ENCODE data around the gene ACSBG1.
A peak's percentile ranks its signal among the peaks of the same experiment; 100 is the strongest.

Gene ACSBG1

GRCh38 chr15:78212546-78213424, 21.6 kb downstream of the ACSBG1 start:
- Histone ChIP-seq H3K9ac (ENCODE audit: low read depth, low read length, poor library complexity) (peak overlapping the region; percentile 50), H2AFZ (ENCODE audit: low read length) (no peak overlapping the region), H3K4me1 (ENCODE audit: control insufficient read depth in 2 of 2, insufficient read depth in 1 of 2, low read depth in 1 of 2, low read length in 2 of 2) (peaks cover 0 to 6% of the 10 kb centered on the region in 2 donors), H3K27ac (replicated peaks; ENCODE audit: low read length) (no peak overlapping the region), H3K4me3 (ENCODE audit: low read length in 2 of 2) (no peak overlapping the region), H3K4ac (ENCODE audit: low read length) (no peak overlapping the region), H3K4me2 (ENCODE audit: insufficient read depth, low read length, poor library complexity, severe bottlenecking) (no peak overlapping the region), H4K8ac (ENCODE audit: low read depth, low read length) (no peak overlapping the region), H3K14ac (ENCODE audit: low read length) (no peak overlapping the region), H3K23ac (ENCODE audit: low read depth, low read length, poor library complexity) (no peak overlapping the region), H2BK15ac (ENCODE audit: low read length) (no peak overlapping the region), H2AK5ac (ENCODE audit: low read depth, low read length) (no peak overlapping the region), H4K91ac (ENCODE audit: low read depth, low read length, poor library complexity) (no peak overlapping the region), H3K36me3 (replicated peaks in 1 of 2; ENCODE audit: control insufficient read depth in 2 of 2, insufficient read depth in 2 of 2, low read length in 2 of 2) (no peaks in the 10 kb centered on the region), H3K18ac (ENCODE audit: low read length) (peak overlapping the region; percentile 59), H3K27me3 (ENCODE audit: control insufficient read depth in 3 of 3, insufficient read depth in 3 of 3, low read depth in 1 of 3, low read length in 3 of 3) (peaks cover 0 to 10% (median 0%) of the 10 kb centered on the region in 3 experiments), H3K79me1 (ENCODE audit: low read depth, low read length) (no peaks in the 10 kb centered on the region), H2BK120ac (ENCODE audit: low read depth, low read length) (no peak overlapping the region), H3K9me3 (replicated peaks in 1 of 2; ENCODE audit: control insufficient read depth in 2 of 2, insufficient read depth in 1 of 2, low read depth in 1 of 2, low read length in 2 of 2) (no peaks in the 10 kb centered on the region), H2BK12ac (ENCODE audit: low read length) (peak overlapping the region; percentile 96), H2BK5ac (ENCODE audit: low read length) (no peak overlapping the region)
- no CpG with 5 or more reads among the region's 17 CpGs for WGBS, 2 donors (ENCODE audit: extremely low coverage in 2 of 2, insufficient read length in 2 of 2, insufficient replicate concordance in 1 of 2)
- no peak for DNase-seq (ENCODE audit: low spot score)

- H2BK5ac ChIP-seq (ENCODE audit: low read length): no peak overlapping the region
- no peak overlapping the region for H2AFZ ChIP-seq (ENCODE audit: low read length)
- no peak overlapping the region for H4K8ac ChIP-seq (ENCODE audit: low read depth, low read length)
- no peak overlapping the region for H2BK12ac ChIP-seq (ENCODE audit: low read length)
- H3K4me2 ChIP-seq (ENCODE audit: insufficient read depth, low read length, poor library complexity, severe bottlenecking): no peak overlapping the region
- H3K9me3 ChIP-seq (replicated peaks in 1 of 2; ENCODE audit: control insufficient read depth in 2 of 2, insufficient read depth in 1 of 2, low read depth in 1 of 2, low read length in 2 of 2): no peaks in the 10 kb centered on the region
- H3K79me1 ChIP-seq (ENCODE audit: low read depth, low read length): no peaks in the 10 kb centered on the region
- H3K4ac ChIP-seq (ENCODE audit: low read length): no peak overlapping the region
- no peak overlapping the region for H2BK120ac ChIP-seq (ENCODE audit: low read depth, low read length)
- no peak overlapping the region for H3K4me3 ChIP-seq (ENCODE audit: low read length in 2 of 2)
- H3K9ac ChIP-seq (ENCODE audit: low read depth, low read length, poor library complexity): no peak overlapping the region
- no CpG with 5 or more reads among the region's 10 CpGs for WGBS, 2 donors (ENCODE audit: extremely low coverage in 2 of 2, insufficient read length in 2 of 2, insufficient replicate concordance in 1 of 2)
- no peak overlapping the region for H3K14ac ChIP-seq (ENCODE audit: low read length)
- no peak for DNase-seq (ENCODE audit: low spot score)
- H3K27me3 ChIP-seq (ENCODE audit: control insufficient read depth in 3 of 3, insufficient read depth in 3 of 3, low read depth in 1 of 3, low read length in 3 of 3): peaks cover 0 to 10% (median 0%) of the 10 kb centered on the region in 3 experiments
- H2AK5ac ChIP-seq (ENCODE audit: low read depth, low read length): no peak overlapping the region
- H3K4me1 ChIP-seq (ENCODE audit: control insufficient read depth in 2 of 2, insufficient read depth in 1 of 2, low read depth in 1 of 2, low read length in 2 of 2): peaks cover 0 to 6% of the 10 kb centered on the region in 2 donors
- H2BK15ac ChIP-seq (ENCODE audit: low read length): no peak overlapping the region
- H3K18ac ChIP-seq (ENCODE audit: low read length): no peak overlapping the region
- no peak overlapping the region for H3K23ac ChIP-seq (ENCODE audit: low read depth, low read length, poor library complexity)
- H3K36me3 ChIP-seq (replicated peaks in 1 of 2; ENCODE audit: control insufficient read depth in 2 of 2, insufficient read depth in 2 of 2, low read length in 2 of 2): no peaks in the 10 kb centered on the region
- no peak overlapping the region for H4K91ac ChIP-seq (ENCODE audit: low read depth, low read length, poor library complexity)
- H3K27ac ChIP-seq (replicated peaks; ENCODE audit: low read length): no peak overlapping the region
Measured at GRCh38 chr15:78212008-78212407, 22.4 kb downstream of the ACSBG1 start.

- H2AFZ ChIP-seq (ENCODE audit: low read length): no peak overlapping the region
- no peaks in the 10 kb centered on the region for H3K36me3 ChIP-seq (replicated peaks in 1 of 2; ENCODE audit: control insufficient read depth in 2 of 2, insufficient read depth in 2 of 2, low read length in 2 of 2)
- H3K9ac ChIP-seq (ENCODE audit: low read depth, low read length, poor library complexity): no peak overlapping the region
- peaks cover 0 to 10% (median 0%) of the 10 kb centered on the region in 3 experiments for H3K27me3 ChIP-seq (ENCODE audit: control insufficient read depth in 3 of 3, insufficient read depth in 3 of 3, low read depth in 1 of 3, low read length in 3 of 3)
- H3K27ac ChIP-seq (replicated peaks; ENCODE audit: low read length): no peak overlapping the region
- H3K4me3 ChIP-seq (ENCODE audit: low read length in 2 of 2): no peak overlapping the region
- no peak overlapping the region for H4K8ac ChIP-seq (ENCODE audit: low read depth, low read length)
- no peak overlapping the region for H3K18ac ChIP-seq (ENCODE audit: low read length)
- no peak overlapping the region for H3K4me2 ChIP-seq (ENCODE audit: insufficient read depth, low read length, poor library complexity, severe bottlenecking)
- H2AK5ac ChIP-seq (ENCODE audit: low read depth, low read length): no peak overlapping the region
- H3K14ac ChIP-seq (ENCODE audit: low read length): no peak overlapping the region
- H2BK15ac ChIP-seq (ENCODE audit: low read length): no peak overlapping the region
- no peaks in the 10 kb centered on the region for H3K79me1 ChIP-seq (ENCODE audit: low read depth, low read length)
- no peak overlapping the region for H4K91ac ChIP-seq (ENCODE audit: low read depth, low read length, poor library complexity)
- no peak overlapping the region for H2BK5ac ChIP-seq (ENCODE audit: low read length)
- H2BK12ac ChIP-seq (ENCODE audit: low read length): no peak overlapping the region
- H3K9me3 ChIP-seq (replicated peaks in 1 of 2; ENCODE audit: control insufficient read depth in 2 of 2, insufficient read depth in 1 of 2, low read depth in 1 of 2, low read length in 2 of 2): no peaks in the 10 kb centered on the region
- no peak overlapping the region for H3K23ac ChIP-seq (ENCODE audit: low read depth, low read length, poor library complexity)
- H3K4me1 ChIP-seq (ENCODE audit: control insufficient read depth in 2 of 2, insufficient read depth in 1 of 2, low read depth in 1 of 2, low read length in 2 of 2): peaks cover under 1 to 8% of the 10 kb centered on the region in 2 donors
- no peak for DNase-seq (ENCODE audit: low spot score)
- no peak overlapping the region for H2BK120ac ChIP-seq (ENCODE audit: low read depth, low read length)
- no CpG with 5 or more reads among the region's 12 CpGs for WGBS, 2 donors (ENCODE audit: extremely low coverage in 2 of 2, insufficient read length in 2 of 2, insufficient replicate concordance in 1 of 2)
- H3K4ac ChIP-seq (ENCODE audit: low read length): no peak overlapping the region
Measured at GRCh38 chr15:78211189-78211921, 23.0 kb downstream of the ACSBG1 start.

GRCh38 chr15:78210349-78210717, 24.0 kb downstream of the ACSBG1 start:
- Histone ChIP-seq H3K36me3 (replicated peaks in 1 of 2; ENCODE audit: control insufficient read depth in 2 of 2, insufficient read depth in 2 of 2, low read length in 2 of 2) (no peaks in the 10 kb centered on the region), H3K23ac (ENCODE audit: low read depth, low read length, poor library complexity) (no peak overlapping the region), H2BK12ac (ENCODE audit: low read length) (no peak overlapping the region), H3K27me3 (ENCODE audit: control insufficient read depth in 3 of 3, insufficient read depth in 3 of 3, low read depth in 1 of 3, low read length in 3 of 3) (peaks cover 0 to 10% (median 0%) of the 10 kb centered on the region in 3 experiments), H2BK15ac (ENCODE audit: low read length) (no peak overlapping the region), H3K4me3 (ENCODE audit: low read length in 2 of 2) (no peak overlapping the region), H3K9ac (ENCODE audit: low read depth, low read length, poor library complexity) (no peak overlapping the region), H3K18ac (ENCODE audit: low read length) (no peak overlapping the region), H4K91ac (ENCODE audit: low read depth, low read length, poor library complexity) (no peak overlapping the region), H3K4ac (ENCODE audit: low read length) (no peak overlapping the region), H3K9me3 (replicated peaks in 1 of 2; ENCODE audit: control insufficient read depth in 2 of 2, insufficient read depth in 1 of 2, low read depth in 1 of 2, low read length in 2 of 2) (no peaks in the 10 kb centered on the region), H2BK5ac (ENCODE audit: low read length) (no peak overlapping the region), H2BK120ac (ENCODE audit: low read depth, low read length) (no peak overlapping the region), H2AFZ (ENCODE audit: low read length) (no peak overlapping the region), H3K4me2 (ENCODE audit: insufficient read depth, low read length, poor library complexity, severe bottlenecking) (no peak overlapping the region), H3K79me1 (ENCODE audit: low read depth, low read length) (no peaks in the 10 kb centered on the region), H4K8ac (ENCODE audit: low read depth, low read length) (no peak overlapping the region), H3K4me1 (ENCODE audit: control insufficient read depth in 2 of 2, insufficient read depth in 1 of 2, low read depth in 1 of 2, low read length in 2 of 2) (peaks cover 2 to 12% of the 10 kb centered on the region in 2 donors), H2AK5ac (ENCODE audit: low read depth, low read length) (no peak overlapping the region), H3K27ac (replicated peaks; ENCODE audit: low read length) (no peak overlapping the region), H3K14ac (ENCODE audit: low read length) (no peak overlapping the region)
- WGBS, 2 donors (ENCODE audit: extremely low coverage in 2 of 2, insufficient read length in 2 of 2, insufficient replicate concordance in 1 of 2): no CpG with 5 or more reads among the region's 5 CpGs
- DNase-seq (ENCODE audit: low spot score): no peak

Measured in neuronal stem cell (in vitro differentiated cells).